ENCODE measurements around the gene KLF4. TPM values are rescaled to one million over a fixed set of nuclear protein-coding genes. Genes with fewer than 3 reads are reported as not detected.
A peak's percentile ranks its signal among the peaks of the same experiment; 100 is the strongest.

Gene KLF4
- total and polyA plus RNA-seq, 8 donors, result 12.3 to 89.6 (median 53.3) TPM

DNA sequence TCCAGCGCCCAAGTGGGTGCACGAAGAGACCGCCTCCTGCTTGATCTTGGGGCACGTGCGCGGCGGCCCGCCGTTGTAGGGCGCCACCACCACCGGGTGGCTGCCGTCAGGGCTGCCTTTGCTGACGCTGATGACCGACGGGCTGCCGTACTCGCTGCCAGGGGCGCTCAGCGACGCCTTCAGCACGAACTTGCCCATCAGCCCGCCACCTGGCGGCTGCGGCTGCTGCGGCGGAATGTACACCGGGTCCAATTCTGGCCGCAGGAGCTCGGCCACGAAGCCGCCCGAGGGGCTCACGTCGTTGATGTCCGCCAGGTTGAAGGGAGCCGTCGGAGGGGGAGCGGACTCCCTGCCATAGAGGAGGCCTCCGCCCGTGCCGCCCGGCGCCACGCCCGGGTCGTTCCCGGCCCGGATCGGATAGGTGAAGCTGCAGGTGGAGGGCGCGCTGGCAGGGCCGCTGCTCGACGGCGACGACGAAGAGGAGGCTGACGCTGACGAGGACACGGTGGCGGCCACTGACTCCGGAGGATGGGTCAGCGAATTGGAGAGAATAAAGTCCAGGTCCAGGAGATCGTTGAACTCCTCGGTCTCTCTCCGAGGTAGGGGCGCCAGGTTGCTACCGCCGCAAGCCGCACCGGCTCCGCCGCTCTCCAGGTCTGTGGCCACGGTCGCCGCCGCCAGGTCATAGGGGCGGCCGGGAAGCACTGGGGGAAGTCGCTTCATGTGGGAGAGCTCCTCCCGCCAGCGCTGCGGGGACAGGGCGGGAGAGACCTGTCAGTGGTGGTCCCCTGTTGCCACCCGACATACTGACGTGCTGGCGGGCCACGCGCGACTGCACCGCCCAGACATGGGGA lies 1.8 kb downstream of the KLF4 start:
- intact Hi-C loops (cut with DNase I), result loop anchor here in 1 of 2 donors (5.0 kb wide), 1 partner anchor 150 kb away; no protein-coding TSS in a partner anchor
- TF ChIP-seq, protein P1, sequence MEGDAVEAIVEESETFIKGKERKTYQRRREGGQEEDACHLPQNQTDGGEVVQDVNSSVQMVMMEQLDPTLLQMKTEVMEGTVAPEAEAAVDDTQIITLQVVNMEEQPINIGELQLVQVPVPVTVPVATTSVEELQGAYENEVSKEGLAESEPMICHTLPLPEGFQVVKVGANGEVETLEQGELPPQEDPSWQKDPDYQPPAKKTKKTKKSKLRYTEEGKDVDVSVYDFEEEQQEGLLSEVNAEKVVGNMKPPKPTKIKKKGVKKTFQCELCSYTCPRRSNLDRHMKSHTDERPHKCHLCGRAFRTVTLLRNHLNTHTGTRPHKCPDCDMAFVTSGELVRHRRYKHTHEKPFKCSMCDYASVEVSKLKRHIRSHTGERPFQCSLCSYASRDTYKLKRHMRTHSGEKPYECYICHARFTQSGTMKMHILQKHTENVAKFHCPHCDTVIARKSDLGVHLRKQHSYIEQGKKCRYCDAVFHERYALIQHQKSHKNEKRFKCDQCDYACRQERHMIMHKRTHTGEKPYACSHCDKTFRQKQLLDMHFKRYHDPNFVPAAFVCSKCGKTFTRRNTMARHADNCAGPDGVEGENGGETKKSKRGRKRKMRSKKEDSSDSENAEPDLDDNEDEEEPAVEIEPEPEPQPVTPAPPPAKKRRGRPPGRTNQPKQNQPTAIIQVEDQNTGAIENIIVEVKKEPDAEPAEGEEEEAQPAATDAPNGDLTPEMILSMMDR (IDR thresholded peaks at IDR 0.05), result peak; percentile 27 to 52
- peak; percentile 10 for ATAC-seq
- peaks cover 10 to 50% of the 10 kb centered on the region in 2 donors for H3K4me1 ChIP-seq
- H3K27me3 ChIP-seq, result peaks cover 0 to 57% of the 10 kb centered on the region in 2 donors
- DNase-seq, result peak; percentile 59 to 90 (median 75)
- H3K4me3 ChIP-seq, result peak overlapping the region; percentile 59 to 85
- no peaks in the 10 kb centered on the region for H3K9me3 ChIP-seq
- peak overlapping the region; percentile 88 to 96 for H3K27ac ChIP-seq
- peaks cover 0 to 26% of the 10 kb centered on the region in 2 donors for H3K36me3 ChIP-seq

DNA sequence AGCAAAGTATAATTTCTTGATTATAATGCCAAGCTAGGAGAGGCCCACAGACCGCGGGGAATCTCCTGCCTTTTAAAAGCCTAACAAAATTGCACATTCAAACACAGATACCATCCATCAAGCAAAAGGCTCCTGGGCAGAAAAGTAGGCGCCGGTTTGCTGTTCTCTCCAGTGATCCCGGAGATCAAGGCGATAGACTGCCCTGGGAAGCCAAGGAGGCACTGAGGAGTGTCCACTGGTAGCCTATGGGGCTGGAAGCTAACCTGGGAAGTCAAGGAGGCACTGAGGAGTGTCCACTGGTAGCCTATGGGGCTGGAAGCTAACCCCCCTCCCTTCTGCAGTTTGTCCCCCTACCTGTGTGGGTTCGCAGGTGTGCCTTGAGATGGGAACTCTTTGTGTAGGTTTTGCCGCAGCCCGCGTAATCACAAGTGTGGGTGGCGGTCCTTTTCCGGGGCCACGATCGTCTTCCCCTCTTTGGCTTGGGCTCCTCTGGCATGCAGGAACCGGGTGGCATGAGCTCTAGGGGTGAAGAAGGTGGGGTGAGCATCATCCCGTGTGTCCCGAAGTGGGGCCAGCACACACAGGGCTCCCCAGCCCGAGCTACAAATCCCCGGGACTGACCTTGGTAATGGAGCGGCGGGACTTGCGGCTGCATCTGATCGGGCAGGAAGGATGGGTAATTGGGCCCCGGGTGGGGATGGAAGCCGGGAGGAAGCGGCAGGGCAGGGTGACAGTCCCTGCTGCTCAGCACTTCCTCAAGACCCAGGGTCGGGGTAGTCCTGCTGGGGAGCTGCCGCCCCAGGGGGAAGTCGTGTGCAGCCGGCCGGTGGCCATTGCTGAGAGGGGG lies 2.7 kb downstream of the KLF4 start:
- Histone ChIP-seq H3K9me3 (no peaks in the 10 kb centered on the region), H3K27me3 (peaks cover 0 to 53% of the 10 kb centered on the region in 2 donors), H3K36me3 (peaks cover 0 to 26% of the 10 kb centered on the region in 2 donors), H3K27ac (peak overlapping the region; percentile 88 to 96), H3K4me1 (peaks cover 10 to 50% of the 10 kb centered on the region in 2 donors), H3K4me3 (peak overlapping the region; percentile 59 to 85)
- DNase-seq (no peak), ATAC-seq (no peak)
- intact Hi-C loops (cut with DNase I), result loop anchor here in 1 of 2 donors (5.0 kb wide), 1 partner anchor 150 kb away; no protein-coding TSS in a partner anchor
- TF ChIP-seq, protein P1 (IDR thresholded peaks at IDR 0.05), result no peak

DNA sequence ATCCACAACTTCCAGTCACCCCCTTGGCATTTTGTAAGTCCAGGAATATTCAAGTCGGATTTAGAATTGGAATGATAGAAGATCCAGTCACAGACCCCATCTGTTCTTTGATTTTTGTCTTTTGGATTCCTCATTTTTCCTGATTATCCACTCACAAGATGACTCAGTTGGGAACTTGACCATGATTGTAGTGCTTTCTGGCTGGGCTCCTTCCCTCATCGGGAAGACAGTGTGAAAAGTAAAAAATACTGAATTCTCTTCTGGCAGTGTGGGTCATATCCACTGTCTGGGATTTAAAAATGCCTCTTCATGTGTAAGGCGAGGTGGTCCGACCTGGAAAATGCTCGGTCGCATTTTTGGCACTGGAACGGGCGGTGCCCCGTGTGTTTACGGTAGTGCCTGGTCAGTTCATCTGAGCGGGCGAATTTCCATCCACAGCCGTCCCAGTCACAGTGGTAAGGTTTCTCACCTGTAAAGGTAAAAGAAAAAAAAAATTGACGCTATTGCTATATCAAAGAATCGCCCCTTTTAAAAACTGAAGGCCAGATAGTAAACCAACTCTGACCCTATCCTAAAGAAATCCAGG lies 4.0 kb downstream of the KLF4 start:
- TF ChIP-seq, protein P1 (IDR thresholded peaks at IDR 0.05), result no peak
- intact Hi-C loops (cut with DNase I), result loop anchor here in 1 of 2 donors (5.0 kb wide), 1 partner anchor 152 kb away; no protein-coding TSS in a partner anchor
- H3K36me3 ChIP-seq, result peaks cover 0 to 26% of the 10 kb centered on the region in 2 donors
- ATAC-seq (no peak), DNase-seq (no peak)
- H3K4me1 ChIP-seq, result peaks cover 3 to 45% of the 10 kb centered on the region in 2 donors
- H3K9me3 ChIP-seq, result no peaks in the 10 kb centered on the region
- peak overlapping the region; percentile 88 to 96 for H3K27ac ChIP-seq
- peak overlapping the region in 1 of 2 donors; percentile 59 for H3K4me3 ChIP-seq
- H3K27me3 ChIP-seq, result peaks cover 0 to 39% of the 10 kb centered on the region in 2 donors

DNA sequence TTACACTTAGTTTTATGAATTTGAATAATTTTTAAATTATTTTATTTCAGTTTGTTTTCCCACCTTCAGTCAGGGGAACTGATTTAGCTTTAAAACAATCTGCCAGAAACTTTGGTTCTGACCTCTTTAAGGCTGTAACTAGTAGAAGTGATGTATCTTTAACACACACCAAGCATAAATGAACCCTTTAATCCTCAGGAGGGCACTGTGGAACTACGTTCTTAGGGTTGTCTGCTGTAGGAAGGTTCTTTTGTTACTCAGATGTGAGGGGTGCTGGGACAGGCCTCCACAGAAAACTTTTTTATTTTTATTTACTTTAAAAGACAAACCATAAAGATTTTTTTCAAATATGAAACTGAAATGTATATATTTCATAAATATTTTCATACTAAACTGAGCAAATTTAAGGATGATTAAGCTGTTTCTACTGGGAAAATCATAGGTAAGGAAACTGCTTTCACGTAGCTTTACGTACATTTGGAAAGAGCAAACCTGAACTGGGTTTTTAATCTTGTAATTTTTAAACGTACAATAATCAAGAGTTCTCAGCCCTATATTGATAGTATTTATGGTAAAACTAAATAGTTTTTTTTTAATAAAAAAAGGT lies 5.3 kb downstream of the KLF4 start:
- Histone ChIP-seq H3K27me3 (peaks cover 0 to 28% of the 10 kb centered on the region in 2 donors), H3K27ac (peak overlapping the region; percentile 49 to 88), H3K4me3 (peak overlapping the region in 1 of 2 donors; percentile 59), H3K36me3 (peaks cover 0 to 26% of the 10 kb centered on the region in 2 donors), H3K9me3 (no peaks in the 10 kb centered on the region), H3K4me1 (peaks cover 0 to 45% of the 10 kb centered on the region in 2 donors)
- DNase-seq (peak in 2 of 4 donors; percentile 61 to 84), ATAC-seq (peak; percentile 55)
- intact Hi-C loops (cut with DNase I), result no loop called here
- TF ChIP-seq, protein P1 (IDR thresholded peaks at IDR 0.05), result peak; percentile 31

Measured in left lung (tissue), 10 donors.